HG03457 (cell line): Measurements from ENCODE around the gene ZEB1.
"Not testable (repeated sequence)": the region's sequence is repeated elsewhere in the genome, so short reads cannot be mapped to it uniquely, and the experiment has no call there.

Experiments
- ATAC-seq: cut with Tn5 transposase; IDR thresholded peaks from one replicate; pipeline ENCODE4 v1.9.1; 2021; ENCODE audit warnings: moderate number of reproducible peaks; ENCODE audit not compliant: unreplicated experiment

The ZEB1 gene

DNA sequence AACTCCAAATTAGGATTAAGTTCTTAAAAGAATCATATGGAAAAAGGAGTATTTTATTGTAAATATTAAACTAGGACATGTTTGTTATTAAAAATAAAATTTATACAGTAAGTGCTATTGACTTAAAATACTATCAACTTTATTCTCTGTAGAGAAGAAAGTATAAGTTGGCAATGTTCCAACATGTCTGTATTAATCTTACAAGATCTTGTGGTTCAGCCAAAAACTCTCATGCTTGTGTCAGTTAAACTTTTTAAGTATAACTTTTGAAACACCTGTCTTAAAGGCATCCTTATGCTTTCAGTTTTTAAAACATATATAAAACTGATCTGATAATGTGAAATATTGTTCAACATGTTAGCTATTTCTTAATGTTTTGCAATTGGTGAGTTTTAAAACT, 160.7 kb downstream of the ZEB1 start:
- no peak for ATAC-seq

DNA sequence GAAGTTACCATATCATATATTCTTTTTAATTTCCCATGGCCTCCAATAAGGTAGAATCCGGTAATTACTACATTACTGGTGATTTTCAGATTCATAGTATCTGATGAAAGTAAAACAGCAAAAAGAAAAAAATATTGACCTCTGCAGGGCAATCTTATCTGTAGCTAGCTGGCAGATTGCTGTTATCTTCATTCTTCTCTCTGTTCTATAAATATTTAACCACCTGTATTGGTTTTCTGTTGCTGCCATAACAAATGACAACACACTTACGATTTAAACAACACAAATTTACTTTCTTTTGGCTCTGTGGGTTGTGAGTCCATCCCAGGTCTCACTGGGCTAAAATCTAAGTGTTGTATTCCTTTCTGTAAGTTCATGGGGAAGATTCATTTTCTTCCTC, 164.5 kb downstream of the ZEB1 start:
- ATAC-seq = no peak

GRCh38 chr10:31484431-31485135, 165.6 kb downstream of the ZEB1 start:
- no peak for ATAC-seq

DNA sequence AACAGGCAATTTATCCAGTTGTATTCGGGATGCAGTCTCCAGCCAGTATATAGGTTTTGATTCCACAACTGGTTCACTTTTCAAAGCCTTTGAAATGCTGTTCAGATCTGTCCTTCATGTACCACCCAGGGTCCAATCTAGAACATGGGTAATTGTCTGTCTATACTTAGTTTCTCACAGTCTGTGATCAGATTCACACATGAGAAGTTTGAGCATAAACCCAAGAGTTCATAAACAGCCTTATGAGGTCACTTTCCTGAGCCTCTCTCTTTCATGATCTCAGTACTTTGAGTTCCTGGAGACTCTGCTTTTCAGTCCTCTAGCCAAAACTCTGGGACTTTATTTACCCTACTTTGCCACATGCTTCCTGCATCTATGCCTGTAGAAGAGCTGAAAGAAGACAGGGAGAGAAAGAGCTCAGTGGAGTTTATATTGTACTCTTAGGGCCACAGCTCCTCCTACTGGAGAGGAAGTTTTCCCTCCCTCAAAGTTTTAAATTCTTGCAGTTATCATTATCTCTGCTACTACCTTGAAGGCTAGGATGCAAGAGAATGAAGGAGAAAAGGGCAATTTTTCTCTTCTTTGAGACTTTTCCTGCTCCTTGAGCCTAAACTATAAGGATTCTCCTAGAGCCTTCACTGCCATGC, 172.0 kb downstream of the ZEB1 start:
- ATAC-seq = no peak

- ATAC-seq = no peak
These were observed 188.4 kb downstream of the ZEB1 start for GRCh38 chr10:31507427-31507826.

GRCh38 chr10:31508234-31508633, 189.2 kb downstream of the ZEB1 start:
- no peak for ATAC-seq

GRCh38 chr10:31508882-31509281, 189.9 kb downstream of the ZEB1 start:
- no peak for ATAC-seq

DNA sequence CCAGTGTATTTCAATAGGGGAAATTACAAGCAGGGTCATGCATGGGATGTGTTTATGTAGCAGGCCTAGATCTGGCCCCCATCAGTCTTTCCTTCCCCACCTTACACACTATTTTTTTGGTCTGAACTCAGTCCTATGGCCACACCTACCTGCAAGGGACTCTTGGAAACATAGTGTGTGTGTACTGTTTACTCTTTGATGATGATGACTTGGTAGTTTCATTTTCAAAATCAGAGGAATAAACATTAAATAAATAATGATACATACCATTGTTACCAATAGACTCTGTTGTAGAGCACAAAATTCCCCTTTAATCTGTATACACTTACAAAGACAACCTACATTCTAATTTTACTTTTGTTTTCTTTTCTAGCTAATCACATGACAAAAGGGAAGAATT, 191.0 kb downstream of the ZEB1 start:
- ATAC-seq = no peak

DNA sequence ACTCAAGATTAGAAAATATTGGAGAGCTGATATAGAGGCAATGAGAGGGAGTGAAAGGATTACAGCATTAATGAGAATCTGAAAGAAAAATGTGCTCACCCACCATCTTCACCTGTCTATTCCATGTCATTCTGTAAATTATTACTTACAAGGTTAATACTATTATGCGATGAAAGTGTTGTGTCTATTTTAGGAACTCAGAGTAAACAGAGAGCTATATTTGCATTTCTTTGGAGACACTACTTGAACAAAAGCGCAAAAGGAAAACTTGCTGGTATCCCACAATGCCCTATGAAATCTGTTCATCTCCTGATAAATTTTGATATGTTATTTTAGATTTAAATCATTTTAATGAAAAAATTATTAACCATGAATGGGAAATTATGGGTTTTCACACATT, 196.1 kb downstream of the ZEB1 start:
- no peak for ATAC-seq

DNA sequence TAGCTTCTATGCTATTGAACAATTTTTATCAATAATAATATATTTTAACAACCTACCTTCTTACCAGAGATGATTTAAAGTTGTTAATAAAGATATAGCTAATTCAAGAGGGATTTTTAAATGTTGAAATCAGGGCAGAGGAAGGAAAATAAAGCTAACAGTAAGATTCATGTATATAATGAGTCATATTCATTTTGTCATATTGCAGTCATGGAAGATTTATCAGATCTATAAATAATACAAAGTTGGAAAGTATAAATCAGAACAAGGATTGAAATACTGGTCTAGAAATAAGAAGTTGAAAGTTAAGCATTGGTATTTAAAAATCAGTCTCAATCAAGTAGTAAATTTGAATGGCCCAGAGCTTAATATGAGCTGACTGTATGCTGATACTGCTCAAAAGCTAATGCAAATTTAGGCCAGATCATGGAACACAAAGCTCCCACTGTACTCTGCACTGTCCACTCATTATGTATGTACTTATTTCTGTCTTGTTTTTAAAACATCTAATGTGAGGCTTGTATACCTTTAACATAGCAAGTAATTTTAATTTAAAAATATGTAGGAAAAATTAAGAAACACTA, 196.9 kb downstream of the ZEB1 start:
- ATAC-seq = no peak

- ATAC-seq = no peak
These were observed 202.2 kb downstream of the ZEB1 start for GRCh38 chr10:31520986-31521831.

DNA sequence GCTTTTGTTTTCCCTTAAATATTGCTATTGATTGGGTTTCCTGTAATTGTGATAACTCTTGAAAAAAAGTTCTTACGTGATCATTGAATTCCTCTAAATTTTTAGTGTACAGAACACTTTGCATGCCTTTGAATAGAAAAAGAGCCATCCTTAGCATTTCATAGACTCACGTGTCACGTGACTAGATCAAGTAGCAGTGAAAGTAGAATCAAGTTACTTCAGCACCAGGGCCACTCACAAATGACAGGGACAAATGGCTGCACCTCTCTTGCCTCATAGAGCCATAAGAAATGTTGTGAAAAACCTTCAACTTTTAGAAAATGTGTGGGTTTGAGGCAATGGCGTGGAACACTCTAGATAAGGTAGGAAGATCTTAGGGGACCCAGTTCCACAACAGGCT, 203.8 kb downstream of the ZEB1 start:
- ATAC-seq = no peak

DNA sequence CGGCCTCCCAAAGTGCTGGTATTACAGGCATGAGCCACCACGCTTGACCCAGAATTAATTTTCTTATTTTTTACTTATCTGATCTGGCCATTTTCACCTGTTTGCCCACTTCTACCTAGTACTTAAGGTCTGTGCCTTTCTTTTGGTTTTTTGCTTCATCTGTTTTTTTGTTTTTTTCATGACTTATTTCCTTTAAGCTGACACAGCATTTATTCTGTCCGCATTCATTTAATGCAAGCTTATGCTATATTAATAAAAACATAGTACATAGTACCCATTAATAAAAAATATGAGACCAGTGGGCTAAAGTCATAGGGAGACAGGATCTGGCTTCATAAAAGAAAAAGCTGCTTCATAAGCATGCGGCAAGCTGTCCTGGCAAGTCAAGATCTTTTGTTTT, 205.4 kb downstream of the ZEB1 start:
- ATAC-seq = no peak

GRCh38 chr10:31526178-31526577, 207.2 kb downstream of the ZEB1 start:
- ATAC-seq = no peak

GRCh38 chr10:31526681-31527080, 207.7 kb downstream of the ZEB1 start:
- no peak for ATAC-seq

- no peak for ATAC-seq
These were observed 209.8 kb downstream of the ZEB1 start for GRCh38 chr10:31528831-31529230.

GRCh38 chr10:31536302-31536701, 217.3 kb downstream of the ZEB1 start:
- no peak for ATAC-seq

DNA sequence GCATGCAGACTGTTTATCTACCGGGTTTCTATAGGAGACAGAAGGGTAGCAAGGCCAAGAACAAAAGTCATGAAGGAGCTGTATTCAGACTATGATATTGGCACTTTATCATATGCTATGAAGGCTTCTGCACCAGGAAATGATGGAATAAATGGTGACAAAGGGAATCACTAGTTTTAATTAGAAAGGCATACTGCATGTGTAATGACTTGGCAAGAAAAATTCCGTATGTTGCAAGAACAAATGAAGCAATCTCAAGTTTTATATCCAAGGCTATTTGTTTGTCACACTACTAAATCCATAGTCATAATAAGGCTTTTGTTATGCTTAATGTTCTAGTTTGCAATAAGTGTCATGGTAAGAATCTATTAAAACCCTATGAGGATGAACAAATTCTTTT, 230.9 kb downstream of the ZEB1 start:
- no peak for ATAC-seq

DNA sequence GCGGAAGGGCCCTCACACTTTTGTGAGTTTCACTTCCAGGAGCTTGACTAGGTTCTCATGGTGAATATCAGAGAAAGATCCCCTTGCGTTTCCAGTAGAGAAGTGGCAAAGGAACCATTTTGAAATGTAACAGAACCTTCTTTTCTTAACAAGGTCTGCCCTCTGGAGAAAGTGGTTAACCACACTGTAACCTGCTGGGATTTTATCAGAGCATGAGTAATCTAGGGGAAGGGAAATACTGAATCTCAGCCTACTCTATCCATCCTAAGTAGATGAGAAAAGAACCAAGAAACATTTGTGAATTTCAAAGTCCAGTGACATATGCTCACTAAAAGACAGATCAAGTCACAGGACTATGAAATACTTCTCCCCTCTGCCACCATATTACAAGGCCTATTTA, 235.5 kb downstream of the ZEB1 start:
- no peak for ATAC-seq

DNA sequence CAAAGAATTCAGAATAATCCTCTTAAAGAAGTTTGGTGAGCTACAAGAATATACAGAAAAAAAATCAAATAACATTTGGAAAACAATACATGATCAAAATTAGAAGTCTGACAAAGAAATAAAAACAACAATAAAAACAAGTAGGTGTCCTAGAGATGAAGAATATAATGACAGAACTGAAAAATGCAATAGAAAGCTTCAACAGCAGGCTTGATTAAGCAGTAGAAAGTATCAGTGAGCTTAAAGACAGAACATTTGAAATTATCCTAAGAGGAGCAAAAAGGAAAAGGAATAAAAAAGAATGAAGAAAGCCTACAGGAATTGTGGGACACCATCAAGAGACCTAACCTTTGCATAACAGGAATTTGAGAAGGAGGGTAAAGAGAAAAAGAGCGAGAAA, 238.8 kb downstream of the ZEB1 start:
- ATAC-seq = no peak

DNA sequence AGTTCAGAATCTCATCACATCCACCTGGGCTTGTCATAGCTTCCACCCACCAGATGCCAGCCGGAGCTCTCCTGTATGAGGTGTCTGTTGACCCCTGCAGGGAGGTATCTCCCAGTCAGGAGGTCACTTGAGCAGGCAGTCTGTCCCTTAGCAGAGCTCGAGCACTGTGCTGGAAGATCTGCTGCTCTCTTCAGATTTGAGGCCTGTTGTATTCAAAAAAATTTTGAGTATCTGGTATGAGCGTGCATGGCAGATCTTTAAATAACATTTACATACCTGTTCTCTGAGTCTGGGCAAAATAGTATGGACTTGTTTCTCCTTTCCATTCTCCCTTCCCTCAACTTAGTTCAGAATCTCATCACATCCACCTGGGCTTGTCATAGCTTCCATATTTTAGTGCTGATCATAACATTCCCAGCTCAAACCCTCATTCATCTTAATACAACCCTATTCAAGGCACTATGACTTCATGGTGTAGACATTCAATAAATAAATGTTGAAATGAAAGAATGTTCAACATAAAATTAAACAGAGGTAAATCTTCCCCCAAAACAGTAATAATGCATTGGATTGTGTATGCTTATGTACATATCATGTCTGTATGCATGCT, 249.3 kb downstream of the ZEB1 start:
- not testable (repeated sequence) for ATAC-seq
